ENCODE results near the gene PRKAA1.

PRKAA1 gene

DNA sequence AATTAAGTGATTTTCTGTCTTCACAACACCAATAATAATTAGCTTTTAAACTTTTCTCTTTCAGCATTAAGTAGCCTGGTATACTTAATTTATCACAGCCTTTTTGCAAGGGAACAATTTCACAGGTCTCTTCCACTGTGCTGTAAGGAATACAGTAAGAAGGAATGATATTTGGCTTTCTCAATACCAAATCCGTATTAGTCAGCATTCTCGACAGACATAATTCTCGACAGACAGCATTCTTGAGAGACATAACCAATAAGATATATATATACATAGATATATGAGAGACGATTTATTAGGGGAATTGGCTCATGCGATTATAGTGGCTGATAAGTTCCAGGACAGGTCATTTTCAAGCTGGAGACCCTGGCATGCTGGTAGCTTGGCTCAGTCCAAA is 18.0 kb downstream of the PRKAA1 start:
- no peak for DNase-seq (ENCODE audit: low spot score)

- no peak for DNase-seq (ENCODE audit: low spot score)
These were observed 18.6 kb downstream of the PRKAA1 start for GRCh38 chr5:40779561-40779960.

DNA sequence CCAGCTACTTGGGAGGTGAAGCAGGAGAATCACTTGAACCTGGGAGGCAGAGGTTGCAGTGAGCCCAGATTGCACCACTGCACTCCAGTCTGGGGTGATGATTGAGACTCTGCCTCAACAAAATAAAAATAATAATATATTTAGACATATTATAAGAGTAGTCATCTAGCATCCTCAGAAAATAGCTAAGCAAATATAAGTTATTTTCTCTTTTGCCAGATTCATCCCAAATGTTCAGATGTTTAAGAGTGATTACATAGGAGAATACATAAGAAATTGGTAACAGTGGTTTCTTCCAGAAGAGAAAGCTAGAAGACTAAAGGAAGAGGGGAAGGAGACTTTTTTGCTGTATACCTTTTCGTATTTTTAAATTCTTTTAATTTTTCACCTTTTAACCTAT is 20.0 kb downstream of the PRKAA1 start:
- DNase-seq (ENCODE audit: low spot score) = no peak

GRCh38 chr5:40776658-40776977 is 21.6 kb downstream of the PRKAA1 start:
- no peak for DNase-seq (ENCODE audit: low spot score)

- DNase-seq (ENCODE audit: low spot score) = peak; percentile 8
These were observed 22.1 kb downstream of the PRKAA1 start for GRCh38 chr5:40775846-40776657.

- DNase-seq (ENCODE audit: low spot score) = no peak
These were observed 22.9 kb downstream of the PRKAA1 start for GRCh38 chr5:40775085-40775845.

DNA sequence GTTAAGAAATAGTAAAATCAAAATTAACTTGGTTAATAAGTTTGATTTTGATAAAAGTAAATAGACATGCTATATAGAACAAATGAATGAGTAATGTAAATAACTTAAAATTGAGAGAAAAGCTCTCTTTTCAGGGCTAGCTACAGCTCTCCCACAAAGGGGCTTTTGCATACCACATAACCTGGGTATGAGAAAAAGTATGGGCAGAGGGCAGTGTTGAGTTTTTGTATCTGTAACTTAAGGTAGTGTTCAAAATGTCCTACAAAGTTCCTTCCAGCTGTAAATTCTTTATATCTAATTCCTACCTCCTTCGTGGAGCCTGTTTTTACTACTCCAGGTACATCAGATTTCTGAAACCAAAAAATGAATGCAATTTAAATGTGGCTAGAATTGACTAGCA is 23.6 kb downstream of the PRKAA1 start:
- no peak for DNase-seq (ENCODE audit: low spot score)

DNA sequence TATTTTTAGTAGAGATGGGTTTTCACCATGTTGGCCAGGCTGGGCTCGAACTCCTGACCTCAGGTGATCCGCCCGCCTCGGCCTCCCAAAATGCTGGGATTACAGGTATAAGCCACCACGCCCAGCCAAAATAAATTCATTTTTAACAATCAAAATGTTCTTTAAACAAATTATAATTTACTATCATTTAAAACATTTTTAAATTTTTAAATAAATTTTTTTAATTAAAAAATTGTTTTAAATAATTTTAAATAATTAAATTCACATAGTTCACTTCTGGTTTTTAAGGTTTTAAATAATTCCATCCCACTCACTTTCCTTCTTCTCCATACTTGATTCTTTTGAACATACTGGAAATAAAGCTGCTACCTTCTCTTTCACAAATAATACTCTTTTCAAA is 27.4 kb downstream of the PRKAA1 start:
- no peak for DNase-seq (ENCODE audit: low spot score)

DNA sequence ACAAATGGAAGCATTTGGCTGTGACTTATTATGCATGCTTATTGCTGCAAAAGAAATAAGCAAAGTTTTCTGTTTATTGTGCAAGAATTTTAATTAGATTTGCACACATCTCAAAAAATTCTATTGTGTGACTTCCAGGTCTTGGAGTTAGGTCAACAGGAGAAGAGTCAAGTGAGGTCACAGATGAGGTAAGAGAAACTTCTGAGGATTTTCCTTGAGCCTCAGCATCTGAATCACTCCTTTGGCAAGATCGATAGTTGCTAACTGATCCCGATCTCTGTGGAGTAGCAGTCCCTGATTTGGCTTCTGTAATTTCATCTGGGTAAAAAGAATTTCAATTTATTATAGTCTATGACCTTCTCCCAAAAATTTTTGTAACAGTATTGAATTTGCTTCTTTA is 35.5 kb downstream of the PRKAA1 start:
- no peak for DNase-seq (ENCODE audit: low spot score)

DNA sequence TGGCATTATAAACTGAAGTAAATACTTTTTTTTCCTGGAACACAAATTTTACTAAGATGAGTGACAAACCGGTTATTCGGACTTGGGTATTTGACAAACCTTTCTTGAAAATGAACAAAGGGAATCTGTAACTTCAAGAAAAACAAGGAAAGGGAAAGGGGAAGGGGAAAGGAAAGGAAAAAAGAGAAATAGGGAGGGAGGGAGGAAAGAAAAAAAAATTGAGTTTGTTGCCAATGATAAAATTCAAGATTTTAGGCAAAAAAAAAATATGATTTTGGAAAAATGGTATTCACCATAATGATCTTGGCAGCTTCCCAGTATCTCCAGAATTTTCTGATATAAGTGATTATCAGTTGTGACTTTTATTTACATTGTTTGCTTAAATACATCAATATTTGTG is 40.8 kb downstream of the PRKAA1 start:
- DNase-seq (ENCODE audit: low spot score) = no peak

DNA sequence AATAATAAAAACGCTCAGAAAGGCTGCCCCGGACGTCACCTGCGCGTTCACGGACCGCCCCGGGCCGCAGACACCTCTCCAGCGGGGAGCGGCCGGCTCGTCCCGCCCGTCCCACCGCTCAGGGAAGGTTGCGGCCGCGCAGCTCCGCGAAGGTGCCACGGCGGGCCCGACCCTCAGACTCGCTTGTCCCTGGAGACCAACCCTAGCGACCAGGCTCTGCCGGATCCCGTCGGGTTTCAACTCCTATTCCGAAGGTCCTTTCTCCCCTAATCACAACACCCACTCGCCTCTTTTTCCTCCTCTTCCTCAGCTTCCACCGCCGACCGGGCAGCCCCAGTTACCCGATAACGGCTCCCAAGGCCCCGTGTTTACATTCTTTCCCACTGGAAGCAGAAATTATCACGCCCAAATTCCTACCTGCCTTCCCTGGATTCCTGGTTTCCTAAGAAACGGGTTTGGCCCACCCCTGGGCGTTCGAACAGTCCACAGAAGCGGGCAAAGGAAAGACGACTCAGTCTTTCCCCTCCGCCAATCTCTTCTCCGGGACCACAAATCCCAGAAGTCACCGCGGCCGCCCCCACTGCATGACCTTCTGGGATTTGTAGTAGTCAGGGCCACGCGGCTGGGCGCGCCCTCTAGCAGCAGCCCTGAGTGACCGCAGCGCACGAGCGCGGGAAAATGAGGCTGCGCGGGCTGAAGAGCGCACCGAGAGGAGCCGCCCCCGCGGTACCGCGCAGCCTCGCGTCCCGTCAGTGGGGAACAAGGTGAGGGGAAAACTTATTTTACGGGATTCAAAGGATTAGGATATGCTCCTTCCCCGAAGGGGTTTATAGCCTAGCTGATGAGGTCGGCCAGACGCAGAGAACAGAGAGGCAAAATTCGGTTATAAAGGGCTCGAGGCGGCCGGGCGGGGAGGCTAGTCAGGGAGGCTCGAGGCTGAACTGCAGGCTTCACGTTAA is 42.5 kb downstream of the PRKAA1 start, which contains the start of gene TTC33:
TTC33 (minus strand) TSS at position 555 of the 959 bp plus-strand sequence. CDS start 8,943 bp downstream, outside the sequence.
- DNase-seq (ENCODE audit: low spot score) = peak; percentile 95

DNA sequence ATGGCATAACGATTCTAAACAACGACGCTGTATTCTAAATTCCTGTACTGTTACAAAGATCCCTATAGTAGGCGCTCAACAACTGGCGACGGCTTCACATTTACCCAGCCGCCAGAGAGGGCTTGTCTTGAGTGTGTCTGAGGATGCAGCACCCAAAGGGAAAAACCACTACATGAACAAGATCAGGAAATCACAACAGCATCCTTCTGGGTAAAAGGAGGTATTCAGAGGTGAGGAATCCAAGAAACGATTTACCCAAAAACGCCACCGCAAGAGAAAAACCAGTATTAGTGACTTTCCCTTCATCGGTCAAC is 43.1 kb downstream of the PRKAA1 start:
- peak; percentile 84 for DNase-seq (ENCODE audit: low spot score)

DNA sequence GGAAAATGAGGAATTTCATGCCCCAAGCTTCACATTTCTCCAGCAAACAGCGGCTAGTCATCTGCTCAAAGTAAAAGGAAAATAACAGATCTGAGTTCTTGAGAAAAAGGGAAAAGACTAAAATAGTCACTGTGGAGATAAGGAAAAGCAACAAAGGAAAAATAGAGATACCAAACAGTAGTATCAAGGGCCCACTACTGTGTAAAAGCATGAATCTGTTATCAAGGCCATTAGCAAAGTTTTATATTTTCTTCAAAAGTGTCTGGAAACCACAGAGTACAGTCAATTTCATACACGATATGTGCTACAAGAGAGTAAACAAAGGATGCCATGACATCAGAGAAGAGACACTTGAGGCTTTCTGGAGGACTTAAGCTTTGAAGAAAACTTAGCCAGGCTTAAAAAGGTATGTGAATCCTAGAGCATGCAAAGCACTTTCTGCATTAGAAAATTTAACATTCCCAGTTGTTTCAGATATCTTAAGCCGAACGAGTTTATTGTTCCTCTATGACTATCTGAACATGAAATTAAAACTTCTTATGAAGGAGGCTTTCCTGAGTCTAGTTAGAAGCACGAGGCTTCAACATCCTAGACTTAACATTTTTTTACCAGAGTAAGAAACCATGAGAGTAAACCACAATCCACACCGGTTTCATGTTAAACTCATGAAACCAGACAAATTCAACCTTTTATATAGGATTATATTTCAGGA is 43.6 kb downstream of the PRKAA1 start:
- peak; percentile 37 for DNase-seq (ENCODE audit: low spot score)

DNA sequence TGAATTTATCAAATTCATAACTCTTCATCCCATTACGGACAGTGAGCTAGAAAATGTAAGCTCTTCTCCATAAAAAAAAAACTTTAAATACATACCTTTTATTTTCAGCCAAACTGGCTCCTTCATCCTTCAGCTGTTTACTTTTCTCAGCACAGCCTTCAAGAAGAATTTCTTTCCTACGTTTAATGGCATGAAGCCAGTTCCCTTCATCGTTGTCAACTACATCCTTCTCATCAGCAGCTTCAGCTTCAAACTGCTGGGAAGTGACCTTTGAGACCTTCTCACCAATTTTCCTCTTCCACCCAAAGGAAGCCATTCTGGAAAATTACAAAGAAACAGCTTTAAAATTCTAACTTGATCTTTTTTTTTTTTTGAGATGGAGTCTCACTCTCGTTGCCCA is 51.5 kb downstream of the PRKAA1 start:
- DNase-seq (ENCODE audit: low spot score) = no peak

DNA sequence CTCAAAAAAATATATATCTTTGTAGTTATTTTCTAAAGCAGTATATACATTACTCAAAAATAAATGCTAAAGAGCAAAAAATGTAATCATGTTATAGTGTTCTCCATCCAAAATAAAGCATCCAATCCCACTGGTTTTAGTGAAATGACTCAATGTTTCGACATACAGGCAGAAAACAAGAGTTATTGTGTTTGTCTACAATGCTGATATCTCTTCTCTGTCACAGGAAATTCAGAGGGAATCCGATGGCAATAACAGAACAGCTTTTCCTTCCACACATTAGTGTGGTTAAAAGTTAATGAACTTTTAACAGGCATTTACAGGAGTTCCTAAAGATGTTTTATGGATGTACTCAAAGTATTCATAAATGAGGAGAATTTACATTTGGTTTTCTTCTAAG is 54.4 kb downstream of the PRKAA1 start:
- DNase-seq (ENCODE audit: low spot score) = no peak

DNA sequence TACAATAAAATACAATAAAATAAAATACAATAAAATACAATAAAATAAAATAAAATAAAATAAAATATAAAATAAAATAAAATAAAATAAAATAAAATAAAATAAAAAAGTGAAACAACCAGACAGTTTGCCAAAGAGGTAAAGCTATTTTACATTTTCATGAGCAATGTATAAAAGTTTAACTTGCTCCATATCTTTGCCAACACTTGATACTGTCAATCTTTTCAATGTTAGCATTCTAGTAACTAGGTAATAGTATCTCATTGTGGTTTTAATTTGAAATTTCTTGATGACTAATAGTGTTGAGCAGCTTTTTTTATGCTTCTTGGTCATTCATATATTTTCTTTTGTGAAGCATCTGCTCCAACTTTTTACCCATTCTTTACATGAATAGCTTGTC is 59.7 kb downstream of the PRKAA1 start:
- no peak for DNase-seq (ENCODE audit: low spot score)

DNA sequence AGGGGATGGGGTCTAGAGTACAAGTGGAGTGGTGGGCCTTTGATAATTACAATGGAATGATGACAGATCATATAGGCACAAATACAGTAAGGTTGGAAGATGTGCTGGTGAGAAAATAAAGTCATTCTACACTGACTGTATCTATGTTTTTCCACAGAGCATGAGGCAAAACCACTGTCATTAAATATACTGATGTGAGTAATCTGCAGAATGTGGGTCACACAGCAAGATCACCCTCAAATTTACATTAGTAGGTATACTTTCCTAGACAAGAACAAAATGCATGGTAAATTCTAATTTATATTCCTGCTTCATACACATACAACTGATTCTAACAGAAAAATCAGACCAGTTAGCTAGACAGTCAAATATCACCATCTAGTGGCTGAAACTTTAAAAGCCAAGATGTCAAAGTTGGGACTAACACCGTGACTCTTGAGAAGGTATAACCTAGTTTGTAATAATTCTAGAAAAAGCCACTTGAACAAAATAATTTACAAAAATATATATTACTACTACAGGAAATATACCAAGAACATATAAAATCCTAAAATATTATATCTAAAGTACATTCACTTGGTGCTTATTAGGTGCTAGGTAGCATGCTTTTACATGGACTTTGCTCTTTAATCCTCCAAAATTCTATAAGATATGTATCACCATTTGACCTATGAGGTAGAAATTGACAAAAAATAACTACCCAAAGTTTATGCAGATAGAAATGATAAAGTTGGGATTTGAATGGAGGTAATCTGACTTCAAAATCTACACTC is 61.9 kb downstream of the PRKAA1 start:
- DNase-seq (ENCODE audit: low spot score) = peak; percentile 62

GRCh38 chr5:40735609-40736008 is 62.6 kb downstream of the PRKAA1 start:
- DNase-seq (ENCODE audit: low spot score) = no peak

DNA sequence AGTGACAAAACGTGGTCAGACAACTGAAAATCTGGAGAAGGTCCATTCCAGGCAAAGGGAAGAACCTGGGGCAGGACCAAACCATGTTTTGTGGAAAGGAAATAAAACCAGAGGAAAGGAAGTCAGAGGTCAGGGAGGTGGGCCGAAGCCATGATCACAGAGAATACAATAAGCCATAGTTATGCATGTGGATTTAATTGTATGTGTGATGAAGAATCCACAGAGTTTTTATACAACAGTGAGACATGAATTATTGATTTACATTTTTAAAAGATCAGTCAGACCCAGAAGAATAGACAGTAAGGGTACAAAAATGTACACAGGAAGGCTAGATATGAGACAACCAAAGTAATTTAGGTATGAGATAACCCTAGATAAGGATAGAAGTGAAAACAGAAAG is 63.2 kb downstream of the PRKAA1 start:
- DNase-seq (ENCODE audit: low spot score) = peak; percentile 21

DNA sequence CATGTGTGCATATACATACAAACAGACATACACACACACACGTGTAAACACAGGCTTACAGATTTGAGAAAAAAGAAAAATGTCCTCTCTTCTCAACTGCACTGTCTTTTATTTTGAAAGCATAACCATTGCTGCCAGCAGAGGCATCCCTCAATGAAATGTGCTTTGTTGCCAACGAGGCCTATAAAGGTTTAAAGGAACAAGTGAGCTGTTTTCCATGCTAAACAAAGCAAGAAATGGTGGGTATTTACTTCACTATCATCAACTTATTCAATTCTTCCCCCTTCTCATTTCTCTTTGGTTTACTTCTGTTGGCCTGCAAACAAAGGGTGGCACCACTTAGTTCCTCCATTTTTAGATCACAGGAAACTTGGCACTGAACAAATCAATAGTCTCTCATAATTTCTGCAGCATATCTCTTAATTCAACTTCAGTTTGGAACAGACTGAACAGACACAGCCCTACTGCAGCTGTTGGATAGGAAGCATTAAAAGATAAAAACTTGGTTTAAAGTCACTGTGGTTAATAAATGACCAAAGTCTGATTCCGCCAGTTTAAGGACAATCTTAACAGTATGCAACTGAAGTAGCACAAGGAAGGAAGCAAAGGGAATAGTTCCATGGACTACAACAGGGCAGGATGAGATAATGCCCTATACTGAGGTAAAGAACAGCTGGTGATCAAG is 64.2 kb downstream of the PRKAA1 start:
- DNase-seq (ENCODE audit: low spot score) = peak; percentile 34

GRCh38 chr5:40733434-40733833 is 64.7 kb downstream of the PRKAA1 start:
- no peak for DNase-seq (ENCODE audit: low spot score)
